K562 (cell line): ENCODE data around the gene FAM32A. TPM values are rescaled to one million over a fixed set of nuclear protein-coding genes. Genes with fewer than 3 reads are reported as not detected.
A peak's percentile ranks its signal among the peaks of the same experiment; 100 is the strongest.

Experiments used
- ASH1L ChIP-seq: fragments of 450-650 bp; IDR thresholded peaks from 2 replicates; pipeline ENCODE4 v1.6.1; 2018; ENCODE audit warnings: borderline replicate concordance, mild to moderate bottlenecking, low read depth; ENCODE audit not compliant: partially characterized antibody
- BRD4 ChIP-seq: fragments of 200-600 bp; sonication (generic); IDR thresholded peaks from 2 replicates; pipeline ENCODE4 v1.6.1; 2017; ENCODE audit warnings: inconsistent platforms
- CREBBP ChIP-seq: IDR thresholded peaks from one replicate; pipeline ENCODE4 v1.6.1; 2012; ENCODE audit warnings: low read depth, mild to moderate bottlenecking, control low read depth, inconsistent platforms, low read length
- ELF2 ChIP-seq: fragments of 250-450 bp; sonication (Bioruptor Pico); IDR thresholded peaks from 2 replicates; pipeline ENCODE4 v1.5.0; 2021; ENCODE audit warnings: mild to moderate bottlenecking
- FOXJ2 ChIP-seq: fragments of 200-800 bp; sonication (Bioruptor generic); IDR thresholded peaks from 2 replicates; pipeline ENCODE4 v1.6.1; 2016; ENCODE audit warnings: missing genetic modification characterization, missing compliant biosample characterization
- HLTF ChIP-seq: fragments of 450-650 bp; IDR thresholded peaks from 2 replicates; pipeline ENCODE4 v1.6.1; 2016
- KHSRP ChIP-seq: fragments of 450-650 bp; IDR thresholded peaks from 2 replicates; pipeline ENCODE4 v1.6.1; 2017
- MAZ ChIP-seq, 2 experiments: fragments of 450-650 bp in 1 of 2; sonication (generic) in 1 of 2; formaldehyde crosslinking; IDR thresholded peaks in 1 of 2; conservative IDR thresholded peaks in 1 of 2; 2 replicates each; pipeline versions ENCODE4 v1.4.0 to v1.5.0; 2020; ENCODE audit warnings: mild to moderate bottlenecking in 1 of 2, missing genetic modification reagents in 1 of 2
- NCOA6 ChIP-seq: fragments of 450-650 bp; IDR thresholded peaks from 2 replicates; pipeline ENCODE4 v1.6.1; 2017; ENCODE audit warnings: mild to moderate bottlenecking
- SRF ChIP-seq, 2 experiments: fragments of 250-450, 450-650 bp in 1 of 2; sonication (Bioruptor Pico) in 1 of 2; sonication (generic) in 1 of 2; formaldehyde crosslinking; IDR thresholded peaks; 2 replicates each; pipeline versions ENCODE4 v1.5.0 to v1.5.1; 2020 to 2022; ENCODE audit warnings: mild to moderate bottlenecking in 1 of 2, missing genetic modification reagents in 1 of 2
- TAF1 ChIP-seq: IDR thresholded peaks from 2 replicates; pipeline ENCODE4 v1.6.1; 2011; ENCODE audit warnings: mild to moderate bottlenecking, low read length, moderate library complexity; ENCODE audit not compliant: insufficient read depth, control insufficient read depth, severe bottlenecking; ENCODE audit errors: extremely low read depth
- TCFL5 ChIP-seq: fragments of 250-450 bp; sonication (Bioruptor Pico); conservative IDR thresholded peaks from 2 replicates; pipeline ENCODE4 v1.6.1; 2021; ENCODE audit warnings: mild to moderate bottlenecking, moderate library complexity, matching md5 sums
- TGIF2 ChIP-seq: sonication (generic); formaldehyde crosslinking; IDR thresholded peaks from 2 replicates; pipeline ENCODE4 v1.8.1; 2022; ENCODE audit warnings: mild to moderate bottlenecking, missing genetic modification reagents, moderate library complexity
- TRIM24 ChIP-seq, 2 experiments: fragments of 450-650 bp; IDR thresholded peaks; 2 replicates each; pipeline ENCODE4 v1.6.1; 2016
- ZC3H11A ChIP-seq: IDR thresholded peaks from 2 replicates; pipeline ENCODE4 v1.6.1; 2012; ENCODE audit warnings: low read depth, low read length, improper control_type of control experiment
- ZEB2 ChIP-seq: fragments of 450-650 bp; IDR thresholded peaks from 2 replicates; pipeline ENCODE4 v1.6.1; 2016
- ZNF23 ChIP-seq: fragments of 250-450 bp; sonication (Bioruptor Pico); IDR thresholded peaks from 2 replicates; pipeline ENCODE4 v1.4.0; 2020; ENCODE audit warnings: mild to moderate bottlenecking
- ZNF239 ChIP-seq: fragments of 250-450 bp; sonication (Bioruptor Pico); IDR thresholded peaks from 2 replicates; pipeline ENCODE4 v1.4.0; 2020; ENCODE audit warnings: mild to moderate bottlenecking
- ZNF57 ChIP-seq: fragments of 450-650 bp; formaldehyde crosslinking; IDR thresholded peaks from 2 replicates; pipeline ENCODE4 v1.4.0; 2020; ENCODE audit warnings: mild to moderate bottlenecking, moderate library complexity
- polyA plus RNA-seq, 8 experiments: library from polyadenylated mRNA; depleted of rRNA in 4 of 8; stranded (reverse) in 5 of 8; unstranded in 3 of 8; fragments of >200 nt; fragmentation: Nextera tagmentation in 2 of 8; fragmentation: Illumina TruSeq in 1 of 8; extraction: Ambion mirVana in 2 of 8; extraction: Trizol in 1 of 8; gene quantifications; 2 replicates each; pipeline versions ENCODE4 v1.2.1 to v1.2.3, GENCODE V29; 2011 to 2014; ENCODE audit warnings: inconsistent platforms in 1 of 8, missing spikeins in 1 of 8
- total RNA-seq, 7 experiments: library from RNA; depleted of rRNA in 6 of 7; stranded (reverse); fragments of >200 nt in 6 of 7; fragmentation: Illumina TruSeq in 2 of 7; extraction: Trizol in 2 of 7; gene quantifications; 2 replicates each; pipeline versions ENCODE4 v1.2.1 to v1.2.3, GENCODE V29; 2011 to 2021; ENCODE audit warnings: low replicate concordance in 1 of 7
- TF ChIP-seq, protein P1 (sequence below): fragments of 250-450 bp; sonication (Bioruptor Pico); IDR thresholded peaks from 2 replicates; pipeline ENCODE4 v1.4.0; 2020
- TF ChIP-seq, protein P2 (sequence below): sonication (generic); formaldehyde crosslinking; IDR thresholded peaks from 2 replicates; pipeline ENCODE4 v1.8.1; 2023; ENCODE audit warnings: mild to moderate bottlenecking, missing genetic modification reagents
- TF ChIP-seq, protein P3 (sequence below), 2 experiments: fragments of 450-650 bp in 1 of 2; sonication (generic) in 1 of 2; formaldehyde crosslinking in 1 of 2; IDR thresholded peaks in 1 of 2; conservative IDR thresholded peaks in 1 of 2; 2 replicates each; pipeline versions ENCODE4 v1.6.1 to v1.8.1; 2016 to 2023; ENCODE audit warnings: mild to moderate bottlenecking in 2 of 2, moderate library complexity in 2 of 2, inconsistent platforms in 1 of 2, missing genetic modification reagents in 1 of 2
- TF ChIP-seq, protein P4 (sequence below), 2 experiments: fragments of 450-650 bp in 1 of 2; IDR thresholded peaks; 2 replicates each; pipeline ENCODE4 v1.6.1; 2011 to 2017; ENCODE audit warnings: low read depth in 2 of 2, antibody characterized with exemption in 1 of 2, borderline replicate concordance in 1 of 2, low read length in 1 of 2, mild to moderate bottlenecking in 1 of 2, mixed read lengths in 1 of 2; ENCODE audit not compliant: control insufficient read depth in 1 of 2

The FAM32A gene
- total and polyA plus RNA-seq, 9 of the 15 experiments (the other 6 are each of a cell fraction or from before 2014, with no cell fraction given), result 30.7 to 96.7 (median 73.7) TPM

DNA sequence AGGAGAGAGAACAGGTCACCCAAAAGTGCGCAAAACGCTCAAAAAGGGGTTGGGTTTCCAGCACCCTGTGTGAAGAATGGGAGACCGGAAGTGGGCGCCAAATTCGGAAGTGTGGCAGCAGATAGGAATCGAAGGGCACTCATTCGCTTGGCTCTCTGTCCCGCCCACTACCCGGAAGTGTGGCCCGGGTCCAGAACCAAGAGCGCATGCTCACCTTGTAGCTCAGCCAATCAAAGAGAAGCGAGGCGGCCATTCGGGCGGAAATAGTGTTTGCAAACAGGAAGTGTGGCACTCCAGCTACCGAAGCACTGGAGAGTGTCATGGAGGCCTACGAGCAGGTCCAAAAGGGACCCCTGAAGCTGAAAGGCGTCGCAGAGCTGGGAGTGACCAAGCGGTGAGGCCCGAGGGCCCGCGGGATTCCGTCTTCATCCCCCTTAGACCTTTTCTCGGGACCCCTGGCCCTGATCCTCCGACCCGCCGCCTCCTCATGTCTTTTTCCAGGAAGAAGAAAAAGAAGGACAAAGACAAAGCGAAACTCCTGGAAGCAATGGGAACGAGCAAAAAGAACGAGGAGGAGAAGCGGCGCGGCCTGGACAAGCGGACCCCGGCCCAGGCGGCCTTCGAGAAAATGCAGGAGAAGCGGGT is at the start of gene FAM32A (continued):
- TF ChIP-seq SRF (CRISPR knock-in tag; IDR thresholded peaks at IDR 0.05), result peak; percentile 97 to 100
- no peak for TF ChIP-seq TGIF2
- no peak for TF ChIP-seq ZNF239
- TF ChIP-seq TAF1, result peak; percentile 85
- TF ChIP-seq, protein P1, sequence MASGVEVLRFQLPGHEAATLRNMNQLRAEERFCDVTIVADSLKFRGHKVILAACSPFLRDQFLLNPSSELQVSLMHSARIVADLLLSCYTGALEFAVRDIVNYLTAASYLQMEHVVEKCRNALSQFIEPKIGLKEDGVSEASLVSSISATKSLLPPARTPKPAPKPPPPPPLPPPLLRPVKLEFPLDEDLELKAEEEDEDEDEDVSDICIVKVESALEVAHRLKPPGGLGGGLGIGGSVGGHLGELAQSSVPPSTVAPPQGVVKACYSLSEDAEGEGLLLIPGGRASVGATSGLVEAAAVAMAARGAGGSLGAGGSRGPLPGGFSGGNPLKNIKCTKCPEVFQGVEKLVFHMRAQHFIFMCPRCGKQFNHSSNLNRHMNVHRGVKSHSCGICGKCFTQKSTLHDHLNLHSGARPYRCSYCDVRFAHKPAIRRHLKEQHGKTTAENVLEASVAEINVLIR (CRISPR knock-in tag), result no peak
- TF ChIP-seq ZEB2, result no peak
- TF ChIP-seq FOXJ2 (tag), result no peak
- no peak for TF ChIP-seq TRIM24 (IDR thresholded peaks at IDR 0.05)
- no peak for TF ChIP-seq ZC3H11A
- TF ChIP-seq, protein P2, sequence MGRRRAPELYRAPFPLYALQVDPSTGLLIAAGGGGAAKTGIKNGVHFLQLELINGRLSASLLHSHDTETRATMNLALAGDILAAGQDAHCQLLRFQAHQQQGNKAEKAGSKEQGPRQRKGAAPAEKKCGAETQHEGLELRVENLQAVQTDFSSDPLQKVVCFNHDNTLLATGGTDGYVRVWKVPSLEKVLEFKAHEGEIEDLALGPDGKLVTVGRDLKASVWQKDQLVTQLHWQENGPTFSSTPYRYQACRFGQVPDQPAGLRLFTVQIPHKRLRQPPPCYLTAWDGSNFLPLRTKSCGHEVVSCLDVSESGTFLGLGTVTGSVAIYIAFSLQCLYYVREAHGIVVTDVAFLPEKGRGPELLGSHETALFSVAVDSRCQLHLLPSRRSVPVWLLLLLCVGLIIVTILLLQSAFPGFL, result no peak
- no peak for TF ChIP-seq BRD4
- TF ChIP-seq, protein P3, sequence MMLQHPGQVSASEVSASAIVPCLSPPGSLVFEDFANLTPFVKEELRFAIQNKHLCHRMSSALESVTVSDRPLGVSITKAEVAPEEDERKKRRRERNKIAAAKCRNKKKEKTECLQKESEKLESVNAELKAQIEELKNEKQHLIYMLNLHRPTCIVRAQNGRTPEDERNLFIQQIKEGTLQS (IDR thresholded peaks at IDR 0.05), result no peak
- TF ChIP-seq, protein P3 (CRISPR knock-in tag; conservative IDR thresholded peaks at IDR 0.05), result no peak
- TF ChIP-seq NCOA6, result no peak
- TF ChIP-seq, protein P4, sequence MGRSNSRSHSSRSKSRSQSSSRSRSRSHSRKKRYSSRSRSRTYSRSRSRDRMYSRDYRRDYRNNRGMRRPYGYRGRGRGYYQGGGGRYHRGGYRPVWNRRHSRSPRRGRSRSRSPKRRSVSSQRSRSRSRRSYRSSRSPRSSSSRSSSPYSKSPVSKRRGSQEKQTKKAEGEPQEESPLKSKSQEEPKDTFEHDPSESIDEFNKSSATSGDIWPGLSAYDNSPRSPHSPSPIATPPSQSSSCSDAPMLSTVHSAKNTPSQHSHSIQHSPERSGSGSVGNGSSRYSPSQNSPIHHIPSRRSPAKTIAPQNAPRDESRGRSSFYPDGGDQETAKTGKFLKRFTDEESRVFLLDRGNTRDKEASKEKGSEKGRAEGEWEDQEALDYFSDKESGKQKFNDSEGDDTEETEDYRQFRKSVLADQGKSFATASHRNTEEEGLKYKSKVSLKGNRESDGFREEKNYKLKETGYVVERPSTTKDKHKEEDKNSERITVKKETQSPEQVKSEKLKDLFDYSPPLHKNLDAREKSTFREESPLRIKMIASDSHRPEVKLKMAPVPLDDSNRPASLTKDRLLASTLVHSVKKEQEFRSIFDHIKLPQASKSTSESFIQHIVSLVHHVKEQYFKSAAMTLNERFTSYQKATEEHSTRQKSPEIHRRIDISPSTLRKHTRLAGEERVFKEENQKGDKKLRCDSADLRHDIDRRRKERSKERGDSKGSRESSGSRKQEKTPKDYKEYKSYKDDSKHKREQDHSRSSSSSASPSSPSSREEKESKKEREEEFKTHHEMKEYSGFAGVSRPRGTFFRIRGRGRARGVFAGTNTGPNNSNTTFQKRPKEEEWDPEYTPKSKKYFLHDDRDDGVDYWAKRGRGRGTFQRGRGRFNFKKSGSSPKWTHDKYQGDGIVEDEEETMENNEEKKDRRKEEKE (IDR thresholded peaks at IDR 0.05; ENCODE audit: borderline replicate concordance in 1 of 2, control insufficient read depth in 1 of 2, low read depth in 2 of 2, low read length in 1 of 2), result no peak
- TF ChIP-seq ELF2 (CRISPR knock-in tag), result peak; percentile 94
- no peak for TF ChIP-seq KHSRP
- TF ChIP-seq ZNF23, result no peak
- TF ChIP-seq MAZ (CRISPR knock-in tag; conservative IDR thresholded peaks at IDR 0.05 in 1 of 2, IDR thresholded peaks at IDR 0.05 in 1 of 2), result no peak
- TF ChIP-seq ASH1L, result peak; percentile 86
- TF ChIP-seq ZNF57 (CRISPR knock-in tag), result no peak
- peak; percentile 34; the same call in 1 of the 2 replicates for TF ChIP-seq HLTF
- no peak for TF ChIP-seq TCFL5 (CRISPR knock-in tag)
- TF ChIP-seq CREBBP, result no peak
